ENCODE data around the gene SLC22A5. TPM values are rescaled to one million over a fixed set of nuclear protein-coding genes. Genes with fewer than 3 reads are reported as not detected.
A peak's percentile ranks its signal among the peaks of the same experiment; 100 is the strongest.

SLC22A5 gene
- total and polyA plus RNA-seq, 10 of the 15 experiments (the other 5 are each of a cell fraction or from before 2014, with no cell fraction given), result 1.1 to 4.4 (median 2.3) TPM

- RAD21 ChIA-PET (ENCODE audit: unreplicated experiment), result interaction anchor here (0.7 to 7.0 kb wide), 8 partner anchors 11 to 62 kb away, joined by 4 to 59 read pairs (median 16); partner anchors contain the start of gene IRF1
- H3K79me2 ChIP-seq (ENCODE audit: control insufficient read depth, insufficient read depth, low read length), result peaks cover 55% of the 10 kb centered on the region
- POLR2A ChIA-PET, result interaction anchor here (0.6 to 6.1 kb wide), 12 partner anchors 10 to 61 kb away, joined by 3 to 76 read pairs (median 5); partner anchors contain the start of gene IRF1
- peak; percentile 5; the same call in 2 of the 3 replicates for ATAC-seq
- SMC1A ChIA-PET (ENCODE audit: uncharacterized antibody, unreplicated experiment), result interaction anchor here (1.1 to 18.8 kb wide), 8 partner anchors 10 to 63 kb away, joined by 3 to 300 read pairs (median 6); no protein-coding TSS in a partner anchor
- CTCF ChIA-PET, result interaction anchor here (0.6 to 6.2 kb wide), 7 partner anchors 10 to 64 kb away, joined by 3 to 47 read pairs (median 5); partner anchors contain the start of gene IRF1
- peak overlapping the region; percentile 20; the same call in 1 of the 2 replicates for H3K4me3 ChIP-seq
- no peaks in the 10 kb centered on the region for H3K27me3 ChIP-seq (replicated peaks in 1 of 2; ENCODE audit: control insufficient read depth in 2 of 2, insufficient read depth in 2 of 2, low read length in 1 of 2)
- peak overlapping the region; percentile 41 for H3K9ac ChIP-seq (ENCODE audit: control insufficient read depth, insufficient read depth, low read length)
- H2AFZ ChIP-seq (ENCODE audit: control insufficient read depth, low read depth, low read length), result no peak overlapping the region
- WGBS (ENCODE audit: insufficient coverage, insufficient replicate concordance, low lambda C conversion rate, missing lambda C conversion rate), result 0% methylated on average over 3 of the region's 3 CpGs
- no peaks in the 10 kb centered on the region for H3K9me3 ChIP-seq (replicated peaks; ENCODE audit: control insufficient read depth, insufficient read depth, low read length)
- in situ Hi-C loops (cut with MboI) (no loop called here), intact Hi-C loops (cut with micrococcal nuclease; ENCODE audit: unreplicated experiment) (no loop called here)
- H4K20me1 ChIP-seq (ENCODE audit: control insufficient read depth, insufficient read depth), result no peaks in the 10 kb centered on the region
- no peak for TF ChIP-seq SMAD5 (IDR thresholded peaks at IDR 0.05; ENCODE audit: low read depth)
- H3K36me3 ChIP-seq (ENCODE audit: control insufficient read depth in 2 of 2, insufficient read depth in 2 of 2, low read length in 1 of 2), result peaks cover 3 to 14% of the 10 kb centered on the region in 2 experiments; a peak in 3 of 4 replicates
- H3K27ac ChIP-seq (ENCODE audit: control insufficient read depth, insufficient read depth), result peak overlapping the region; percentile 62
- no TSS peak for BruUV-seq (replicated peaks)
- FAIRE-seq, result no peak
- peaks cover 28% of the 10 kb centered on the region for H3K4me1 ChIP-seq (ENCODE audit: control insufficient read depth, insufficient read depth, low read length)
- DNase-seq (ENCODE audit: low read depth, low spot score), result no peak
- peak overlapping the region; percentile 60 for H3K4me2 ChIP-seq (ENCODE audit: control insufficient read depth, insufficient read depth)
Measured at GRCh38 chr5:132436936-132437335, 67.4 kb downstream of the SLC22A5 start.

GRCh38 chr5:132437604-132438266 is 68.2 kb downstream of the SLC22A5 start:
- H3K9ac ChIP-seq (ENCODE audit: control insufficient read depth, insufficient read depth, low read length), result peak overlapping the region; percentile 35
- H3K4me2 ChIP-seq (ENCODE audit: control insufficient read depth, insufficient read depth), result peak overlapping the region; percentile 57
- TF ChIP-seq CREB1 (IDR thresholded peaks at IDR 0.05; ENCODE audit: low read depth) (peak; percentile 21; the same call in 1 of the 2 replicates), TCF12 (IDR thresholded peaks at IDR 0.05; ENCODE audit: low read depth, low read length) (peak; percentile 68), EGR1 (IDR thresholded peaks at IDR 0.05; ENCODE audit: borderline replicate concordance in 1 of 2, low read depth in 2 of 2, low read length in 2 of 2) (peak in 1 of 2 experiments; percentile 79; a peak in 2 of 3 replicates), DPF2 (IDR thresholded peaks at IDR 0.05) (no peak), ZBTB33 (IDR thresholded peaks at IDR 0.05) (no peak), KLF5 (IDR thresholded peaks at IDR 0.05; ENCODE audit: partially characterized antibody) (no peak), CTCF (IDR thresholded peaks at IDR 0.05 in 2 of 3, conservative IDR thresholded peaks at IDR 0.05 in 1 of 3; ENCODE audit: control insufficient read depth in 2 of 3, extremely low read depth in 1 of 3, insufficient read depth in 1 of 3, low read depth in 3 of 3, low read length in 3 of 3) (no peak), FOXM1 (IDR thresholded peaks at IDR 0.05; ENCODE audit: low read depth, low read length) (peak; percentile 65; the same call in 1 of the 2 replicates)

More at GRCh38 chr5:132437604-132438266, 68.2 kb downstream of the SLC22A5 start:
- Histone ChIP-seq H3K4me3 (peak overlapping the region; percentile 18; the same call in 1 of the 2 replicates), H3K4me1 (ENCODE audit: control insufficient read depth, insufficient read depth, low read length) (peaks cover 28% of the 10 kb centered on the region), H3K27me3 (replicated peaks in 1 of 2; ENCODE audit: control insufficient read depth in 2 of 2, insufficient read depth in 2 of 2, low read length in 1 of 2) (no peaks in the 10 kb centered on the region), H2AFZ (ENCODE audit: control insufficient read depth, low read depth, low read length) (no peak overlapping the region), H4K20me1 (ENCODE audit: control insufficient read depth, insufficient read depth) (no peaks in the 10 kb centered on the region), H3K27ac (ENCODE audit: control insufficient read depth, insufficient read depth) (peak overlapping the region; percentile 62), H3K36me3 (ENCODE audit: control insufficient read depth in 2 of 2, insufficient read depth in 2 of 2, low read length in 1 of 2) (peaks cover 5 to 14% of the 10 kb centered on the region in 2 experiments; a peak in 3 of 4 replicates), H3K79me2 (ENCODE audit: control insufficient read depth, insufficient read depth, low read length) (peaks cover 50% of the 10 kb centered on the region), H3K9me3 (replicated peaks; ENCODE audit: control insufficient read depth, insufficient read depth, low read length) (no peaks in the 10 kb centered on the region)
- ChIA-PET SMC1A (ENCODE audit: uncharacterized antibody, unreplicated experiment) (interaction anchor here (1.0 to 18.8 kb wide), 13 partner anchors 9 to 54 kb away, joined by 3 to 300 read pairs (median 5); partner anchors contain the start of gene IRF1), POLR2A (interaction anchor here (0.8 to 6.1 kb wide), 12 partner anchors 8 to 58 kb away, joined by 3 to 76 read pairs (median 7); partner anchors contain the start of gene IRF1), RAD21 (ENCODE audit: unreplicated experiment) (interaction anchor here (0.9 to 7.0 kb wide), 12 partner anchors 9 to 61 kb away, joined by 3 to 59 read pairs (median 8); partner anchors contain the start of gene IRF1), CTCF (interaction anchor here (0.7 to 6.2 kb wide), 15 partner anchors 8 to 70 kb away, joined by 3 to 47 read pairs (median 4); partner anchors contain the start of gene IRF1)
- ATAC-seq, result peak; percentile 91
- intact Hi-C loops (cut with micrococcal nuclease; ENCODE audit: unreplicated experiment), result no loop called here
- no peak for DNase-seq (ENCODE audit: low read depth, low spot score)
- no TSS peak for BruUV-seq (replicated peaks)
- in situ Hi-C loops (cut with MboI), result no loop called here
- WGBS (ENCODE audit: insufficient coverage, insufficient replicate concordance, low lambda C conversion rate, missing lambda C conversion rate), result 0% methylated on average over 2 of the region's 3 CpGs
- FAIRE-seq, result no peak

All from GM12878 (cell line).